Activated CD4-positive, alpha-beta T cell treated with anti-CD3 and anti-CD28 coated beads for 36 hours (primary cell): ENCODE results near the gene GIGYF2. TPM values are rescaled to one million over a fixed set of nuclear protein-coding genes. Genes with fewer than 3 reads are reported as not detected.

Source experiments
- ATAC-seq: fragments of 200-7000 bp; cut with Tn5 transposase; one replicate; pipeline ENCODE4 v1.10.0; 2021; ENCODE audit warnings: mild to moderate bottlenecking, moderate library complexity
- CTCF ChIA-PET: fragments of 350-600 bp; sonication (Branson Sonifier 250); formaldehyde crosslinking; loops from one replicate; lab custom pipeline; 2021; ENCODE audit warnings: antibody characterized with exemption; lab: Charles Lee
- POLR2A ChIA-PET: fragments of 350-600 bp; sonication (Branson Sonifier 250); formaldehyde crosslinking; loops from one replicate; lab custom pipeline; 2021; ENCODE audit warnings: antibody characterized with exemption, inconsistent platforms; lab: Charles Lee
- DNase-seq: peaks from one replicate; pipeline ENCODE4 v3.0.0-alpha.2; 2020
- H3K27ac Mint-ChIP-seq: one replicate; pipeline ENCODE4 v1.8.0; 2021; ENCODE audit warnings: mixed read lengths
- H3K27me3 Mint-ChIP-seq: one replicate; pipeline ENCODE4 v1.8.0; 2021; ENCODE audit warnings: mixed read lengths
- H3K36me3 Mint-ChIP-seq: one replicate; pipeline ENCODE4 v1.8.0; 2021; ENCODE audit warnings: low read depth, mixed read lengths
- H3K4me1 Mint-ChIP-seq: one replicate; pipeline ENCODE4 v1.8.0; 2021; ENCODE audit warnings: mixed read lengths
- H3K4me3 Mint-ChIP-seq: one replicate; pipeline ENCODE4 v1.8.0; 2021; ENCODE audit warnings: mild to moderate bottlenecking, moderate library complexity, mixed read lengths
- H3K9me3 Mint-ChIP-seq: one replicate; pipeline ENCODE4 v1.8.0; 2021; ENCODE audit warnings: low read depth, mixed read lengths
- intact Hi-C, 2 experiments: fragments of 100-400 bp; cut with DNase I in 1 of 2; cut with micrococcal nuclease in 1 of 2; formaldehyde crosslinking; loops; one replicate each; pipeline versions ENCODE4 v1.14.2 to v1.15.1; 2022 to 2024; cut with DNase I, micrococcal nuclease
- total RNA-seq, 2 experiments: library from RNA; stranded (reverse); gene quantifications; one replicate each; pipeline ENCODE4 v1.2.3, GENCODE V29; 2021

Gene GIGYF2
- total RNA-seq, 2 experiments from 2014 or later, result 51.1 to 51.9 TPM

DNA sequence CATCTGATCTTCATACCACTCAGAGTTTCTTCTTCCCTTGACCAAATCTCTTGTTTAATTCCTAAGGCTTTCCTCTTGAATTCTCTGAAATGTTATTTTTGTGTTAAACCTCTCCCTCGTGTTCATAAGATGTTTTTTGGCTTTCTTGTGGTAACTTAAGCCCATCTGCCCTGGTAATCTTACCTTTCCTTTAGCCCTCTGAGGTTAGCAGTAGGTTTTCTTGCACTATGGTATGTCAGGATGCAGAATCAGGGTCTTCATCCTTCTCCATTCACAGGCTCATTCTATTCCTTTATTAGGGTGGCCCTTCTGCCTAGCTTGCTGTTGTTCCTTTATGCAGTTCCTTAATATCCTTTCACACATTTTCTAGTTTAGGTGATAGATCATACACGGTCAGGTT is 24.1 kb downstream of the GIGYF2 start:
- peaks cover 4% of the 10 kb centered on the region for H3K9me3 Mint-ChIP-seq
- no peak for ATAC-seq
- no peak for DNase-seq
- POLR2A ChIA-PET, result no interaction called here
- intact Hi-C loops, result no loop called here
- peaks cover 19% of the 10 kb centered on the region for H3K4me1 Mint-ChIP-seq
- peaks cover 53% of the 10 kb centered on the region for H3K36me3 Mint-ChIP-seq
- no peaks in the 10 kb centered on the region for H3K27me3 Mint-ChIP-seq
- peak overlapping the region; percentile 40 for H3K27ac Mint-ChIP-seq
- H3K4me3 Mint-ChIP-seq, result no peak overlapping the region
- CTCF ChIA-PET, result no interaction called here

DNA sequence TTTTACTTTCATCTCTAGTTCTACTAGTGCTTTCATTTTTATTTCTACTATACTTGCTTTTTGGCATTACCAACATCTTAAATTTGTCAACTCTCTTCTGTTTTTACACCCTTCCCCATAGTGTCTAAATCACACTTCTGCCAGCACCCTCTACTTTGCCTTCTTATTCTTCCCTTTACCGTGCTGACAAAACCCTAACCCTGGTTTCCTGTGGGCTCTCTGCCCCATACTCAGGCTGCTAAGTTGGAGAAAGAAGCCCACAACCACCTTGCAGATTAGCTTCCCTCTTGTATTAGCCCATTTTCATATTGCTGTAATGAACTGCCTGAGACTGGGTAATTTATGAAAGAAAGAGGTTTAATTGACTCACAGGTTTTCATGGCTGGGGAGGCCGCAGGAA is 24.8 kb downstream of the GIGYF2 start:
- no peak for ATAC-seq
- intact Hi-C loops, result no loop called here
- peaks cover 19% of the 10 kb centered on the region for H3K4me1 Mint-ChIP-seq
- DNase-seq, result no peak
- H3K27me3 Mint-ChIP-seq, result no peaks in the 10 kb centered on the region
- H3K36me3 Mint-ChIP-seq, result peaks cover 50% of the 10 kb centered on the region
- ChIA-PET CTCF (interaction anchor here (0.8 to 1.0 kb wide), 2 partner anchors 282 to 331 kb away, joined by 3 read pairs; no protein-coding TSS in a partner anchor), POLR2A (no interaction called here)
- H3K4me3 Mint-ChIP-seq, result no peak overlapping the region
- peaks cover 4% of the 10 kb centered on the region for H3K9me3 Mint-ChIP-seq
- peak overlapping the region; percentile 63 for H3K27ac Mint-ChIP-seq

- Mint-ChIP-seq H3K27me3 (no peaks in the 10 kb centered on the region), H3K4me3 (no peak overlapping the region), H3K27ac (no peak overlapping the region), H3K4me1 (peaks cover 19% of the 10 kb centered on the region), H3K9me3 (no peaks in the 10 kb centered on the region), H3K36me3 (peaks cover 51% of the 10 kb centered on the region)
- ATAC-seq (no peak), DNase-seq (no peak)
- CTCF ChIA-PET, result interaction anchor here (1.0 kb wide), 1 partner anchor 283 kb away, joined by 3 read pairs; no protein-coding TSS in a partner anchor
- POLR2A ChIA-PET, result no interaction called here
- intact Hi-C loops, result no loop called here
Measured at GRCh38 chr2:232723027-232723426, 25.9 kb downstream of the GIGYF2 start.

DNA sequence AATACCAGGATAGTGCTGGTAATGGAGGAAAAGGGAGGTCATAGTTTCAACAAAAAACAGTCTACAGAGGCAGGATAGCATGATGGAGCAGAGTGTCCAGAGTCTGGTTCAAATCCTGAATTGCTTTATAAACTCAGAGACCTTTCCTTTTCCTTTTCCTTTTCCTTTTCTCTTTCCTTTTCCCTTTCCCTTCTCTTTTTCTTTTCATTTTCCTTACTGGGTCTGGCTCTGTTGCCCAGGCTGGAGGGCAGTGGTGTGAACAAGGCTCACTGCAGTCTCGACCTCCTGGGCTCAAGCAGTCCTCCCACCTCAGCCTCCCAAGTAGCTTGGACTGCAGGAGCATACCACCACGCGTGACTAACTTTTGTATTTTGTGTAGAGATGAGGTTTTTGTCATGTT is 31.7 kb downstream of the GIGYF2 start:
- Mint-ChIP-seq H3K36me3 (peaks cover 38% of the 10 kb centered on the region), H3K27ac (no peak overlapping the region), H3K27me3 (no peaks in the 10 kb centered on the region), H3K9me3 (no peaks in the 10 kb centered on the region), H3K4me1 (peaks cover 3% of the 10 kb centered on the region), H3K4me3 (no peak overlapping the region)
- ChIA-PET POLR2A (interaction anchor here (0.7 kb wide), 1 partner anchor 13 kb away, joined by 3 read pairs; no protein-coding TSS in a partner anchor), CTCF (interaction anchor here (0.9 kb wide), 1 partner anchor 13 kb away, joined by 3 read pairs; no protein-coding TSS in a partner anchor)
- DNase-seq (no peak), ATAC-seq (no peak)
- intact Hi-C loops, result no loop called here

GRCh38 chr2:232731470-232731869 is 34.3 kb downstream of the GIGYF2 start:
- Mint-ChIP-seq H3K9me3 (no peaks in the 10 kb centered on the region), H3K27me3 (no peaks in the 10 kb centered on the region), H3K27ac (no peak overlapping the region), H3K4me3 (no peak overlapping the region), H3K36me3 (peaks cover 28% of the 10 kb centered on the region), H3K4me1 (peaks cover 3% of the 10 kb centered on the region)
- ATAC-seq, result no peak
- no peak for DNase-seq
- ChIA-PET CTCF (interaction anchor here (0.6 kb wide), 1 partner anchor 220 kb away, joined by 4 read pairs; no protein-coding TSS in a partner anchor), POLR2A (no interaction called here)
- intact Hi-C loops, result no loop called here

GRCh38 chr2:232741294-232741693 is 44.2 kb downstream of the GIGYF2 start:
- Mint-ChIP-seq H3K9me3 (no peaks in the 10 kb centered on the region), H3K4me3 (no peak overlapping the region), H3K27ac (no peak overlapping the region), H3K4me1 (no peaks in the 10 kb centered on the region), H3K36me3 (peaks cover 21% of the 10 kb centered on the region), H3K27me3 (no peaks in the 10 kb centered on the region)
- ATAC-seq (no peak), DNase-seq (no peak)
- POLR2A ChIA-PET, result no interaction called here
- CTCF ChIA-PET, result interaction anchor here (0.6 kb wide), 1 partner anchor 542 kb away, joined by 3 read pairs; no protein-coding TSS in a partner anchor
- intact Hi-C loops, result no loop called here

DNA sequence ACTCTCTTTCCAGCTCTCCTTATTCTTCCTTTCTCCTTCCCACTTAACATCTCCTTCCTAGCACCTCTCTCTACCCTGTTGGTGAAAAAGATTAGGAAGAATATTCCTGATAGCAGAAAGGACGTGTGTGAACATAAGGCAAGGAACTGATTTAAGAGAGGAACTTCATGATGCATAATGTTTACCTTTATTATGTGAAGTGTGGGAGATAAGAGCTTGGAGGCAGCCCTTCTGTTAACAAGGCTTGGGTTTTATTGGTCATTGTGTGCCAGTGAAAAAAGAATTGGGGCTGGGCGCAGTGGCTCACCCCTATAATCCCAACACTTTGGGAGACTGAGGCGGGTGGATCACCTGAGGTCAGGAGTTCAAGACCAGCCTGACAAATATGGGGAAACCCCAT is 44.8 kb downstream of the GIGYF2 start:
- peaks cover 17% of the 10 kb centered on the region for H3K36me3 Mint-ChIP-seq
- no peak for DNase-seq
- ChIA-PET POLR2A (no interaction called here), CTCF (interaction anchor here (0.6 kb wide), 1 partner anchor 541 kb away, joined by 3 read pairs; no protein-coding TSS in a partner anchor)
- H3K27me3 Mint-ChIP-seq, result no peaks in the 10 kb centered on the region
- no peak for ATAC-seq
- no peaks in the 10 kb centered on the region for H3K4me1 Mint-ChIP-seq
- H3K27ac Mint-ChIP-seq, result no peak overlapping the region
- no peaks in the 10 kb centered on the region for H3K9me3 Mint-ChIP-seq
- H3K4me3 Mint-ChIP-seq, result no peak overlapping the region
- intact Hi-C loops, result no loop called here

DNA sequence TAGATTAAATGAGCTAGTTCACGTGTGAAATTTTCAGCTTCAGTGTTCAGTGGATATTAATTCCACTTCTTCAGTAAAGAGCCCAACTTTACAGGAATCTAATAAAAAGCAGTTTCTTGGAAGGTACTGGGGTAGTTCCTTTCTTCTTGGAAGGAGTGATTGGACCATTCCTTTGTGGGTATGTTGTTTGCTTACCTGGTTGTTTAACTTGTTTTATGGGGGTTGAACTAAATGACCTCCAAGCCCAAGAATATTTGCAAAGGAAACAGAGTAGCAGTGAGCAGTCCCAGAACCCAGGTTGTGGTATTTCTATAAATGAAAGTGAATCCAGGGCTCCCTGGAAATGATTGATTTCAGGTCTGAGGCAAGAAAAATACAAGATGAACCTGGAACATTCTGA is 47.8 kb downstream of the GIGYF2 start:
- H3K27ac Mint-ChIP-seq, result no peak overlapping the region

GRCh38 chr2:232748038-232748437 is 50.9 kb downstream of the GIGYF2 start:
- intact Hi-C loops, result no loop called here
- ATAC-seq (peak; percentile 64), DNase-seq (peak; percentile 12)
- H3K27ac Mint-ChIP-seq, result no peak overlapping the region
- POLR2A ChIA-PET, result no interaction called here
- H3K4me3 Mint-ChIP-seq, result no peak overlapping the region
- peaks cover 19% of the 10 kb centered on the region for H3K4me1 Mint-ChIP-seq
- CTCF ChIA-PET, result interaction anchor here (0.6 to 1.1 kb wide), 2 partner anchors 24 to 461 kb away, joined by 3 read pairs; no protein-coding TSS in a partner anchor
- H3K36me3 Mint-ChIP-seq, result peaks cover 27% of the 10 kb centered on the region
- no peaks in the 10 kb centered on the region for H3K9me3 Mint-ChIP-seq
- H3K27me3 Mint-ChIP-seq, result no peaks in the 10 kb centered on the region

More for the DNA sequence above, 47.8 kb downstream of the GIGYF2 start:
- DNase-seq, result no peak
- Mint-ChIP-seq H3K4me1 (peaks cover 19% of the 10 kb centered on the region), H3K27me3 (no peaks in the 10 kb centered on the region), H3K4me3 (no peak overlapping the region), H3K9me3 (no peaks in the 10 kb centered on the region), H3K36me3 (peaks cover 28% of the 10 kb centered on the region)
- intact Hi-C loops, result no loop called here
- ChIA-PET CTCF (interaction anchor here (0.8 kb wide), 1 partner anchor 309 kb away, joined by 3 read pairs; no protein-coding TSS in a partner anchor), POLR2A (no interaction called here)
- ATAC-seq, result no peak

- Mint-ChIP-seq H3K27me3 (no peaks in the 10 kb centered on the region), H3K36me3 (peaks cover 29% of the 10 kb centered on the region), H3K27ac (no peak overlapping the region), H3K9me3 (no peaks in the 10 kb centered on the region), H3K4me1 (peaks cover 19% of the 10 kb centered on the region), H3K4me3 (no peak overlapping the region)
- intact Hi-C loops, result no loop called here
- POLR2A ChIA-PET, result no interaction called here
- DNase-seq (no peak), ATAC-seq (no peak)
- CTCF ChIA-PET, result no interaction called here
Measured at GRCh38 chr2:232749331-232749730, 52.2 kb downstream of the GIGYF2 start.

DNA sequence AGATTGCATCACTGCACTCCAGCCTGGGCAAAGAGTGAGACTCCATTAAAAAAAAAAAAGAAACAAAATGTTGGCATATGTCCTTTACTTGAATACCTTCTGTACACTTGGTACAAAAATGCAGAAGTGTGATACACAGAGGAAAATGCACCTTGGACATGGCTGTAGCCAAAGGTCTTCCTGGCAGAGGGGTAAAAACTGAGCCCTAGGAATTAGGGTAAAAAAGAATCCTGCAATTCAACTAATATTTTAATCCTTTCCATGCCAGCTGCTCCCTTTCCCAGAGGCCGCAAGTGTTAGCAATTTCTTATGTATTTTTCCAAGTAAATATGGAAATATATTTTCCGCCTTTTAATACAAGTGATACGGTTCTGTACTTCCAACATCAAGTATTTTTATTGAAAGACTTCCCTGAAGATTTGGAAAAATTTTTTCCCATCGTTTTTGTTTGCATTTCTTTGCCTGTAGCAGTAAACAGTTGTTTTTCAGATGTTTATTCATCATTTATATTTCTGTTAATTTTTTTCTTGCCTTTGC is 53.1 kb downstream of the GIGYF2 start:
- Mint-ChIP-seq H3K36me3 (peaks cover 27% of the 10 kb centered on the region), H3K27me3 (no peaks in the 10 kb centered on the region), H3K4me3 (no peak overlapping the region), H3K9me3 (no peaks in the 10 kb centered on the region), H3K27ac (no peak overlapping the region), H3K4me1 (peaks cover 19% of the 10 kb centered on the region)
- intact Hi-C loops, result no loop called here
- ChIA-PET CTCF (interaction anchor here (0.7 to 1.6 kb wide), 2 partner anchors 10 to 23 kb away, joined by 3 to 5 read pairs; no protein-coding TSS in a partner anchor), POLR2A (interaction anchor here (0.7 kb wide), 1 partner anchor 9 kb away, joined by 6 read pairs; no protein-coding TSS in a partner anchor)
- DNase-seq (no peak), ATAC-seq (no peak)

DNA sequence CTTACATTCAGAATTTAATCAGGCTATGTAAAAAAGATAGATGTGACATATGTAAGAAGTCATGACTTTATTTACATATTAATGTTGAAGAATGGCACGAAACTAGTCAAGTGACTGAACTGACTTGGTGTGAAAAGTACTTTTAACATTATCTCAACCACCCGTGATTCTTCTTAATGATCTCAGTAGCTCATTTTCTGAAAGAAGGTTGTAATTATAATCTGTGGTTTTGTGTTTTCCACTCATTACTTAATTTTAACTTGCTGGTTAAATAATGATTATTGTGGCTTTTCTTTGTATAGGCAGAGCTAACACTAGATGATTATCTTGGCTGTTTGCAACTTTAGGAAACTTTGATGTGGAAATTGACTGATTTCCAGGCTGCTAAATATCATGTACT is 60.8 kb downstream of the GIGYF2 start:
- no peak for DNase-seq
- ATAC-seq, result peak; percentile 47
- no peaks in the 10 kb centered on the region for H3K9me3 Mint-ChIP-seq
- H3K4me1 Mint-ChIP-seq, result peaks cover 11% of the 10 kb centered on the region
- H3K27me3 Mint-ChIP-seq, result no peaks in the 10 kb centered on the region
- ChIA-PET CTCF (interaction anchor here (0.5 to 1.7 kb wide), 4 partner anchors 11 to 359 kb away, joined by 3 to 4 read pairs (median 3); no protein-coding TSS in a partner anchor), POLR2A (no interaction called here)
- peak overlapping the region; percentile 10 for H3K27ac Mint-ChIP-seq
- intact Hi-C loops, result no loop called here
- peaks cover 27% of the 10 kb centered on the region for H3K36me3 Mint-ChIP-seq
- H3K4me3 Mint-ChIP-seq, result no peak overlapping the region
